GF-D8 (cell line): ENCODE data around the gene KDR.

ENCODE experiments used
- DNase-seq: peaks from one replicate; lab custom pipeline; 2025; lab: John Stamatoyannopoulos, UW

Gene KDR

GRCh38 chr4:55029821-55030503 lies 95.4 kb downstream of the KDR start:
- DNase-seq, result no peak

GRCh38 chr4:55029321-55029720 lies 96.1 kb downstream of the KDR start:
- no peak for DNase-seq
